ENCODE measurements around the gene AGMO. TPM values are rescaled to one million over a fixed set of nuclear protein-coding genes. Genes with fewer than 3 reads are reported as not detected.

The AGMO gene
- total and polyA plus RNA-seq, 12 donors: 0.12 to 0.70 (median 0.40) TPM

- Histone ChIP-seq H3K4me3 (no peak overlapping the region), H3K27me3 (no peaks in the 10 kb centered on the region), H3K9me3 (peaks cover 0 to 11% (median 0%) of the 10 kb centered on the region in 11 donors), H3K4me1 (no peaks in the 10 kb centered on the region), H3K27ac (no peak overlapping the region), H3K36me3 (no peaks in the 10 kb centered on the region)
- ATAC-seq: no peak
- DNase-seq: no peak
- TF ChIP-seq CTCF (IDR thresholded peaks at IDR 0.05): no peak
- intact Hi-C loops (cut with DNase I): no loop called here
- whole genome bisulfite sequencing, 2 donors: 90 to 100% methylated on average over 1 of the region's 1 CpG
These were observed 90.8 kb downstream of the AGMO start for GRCh38 chr7:15470825-15471668.

GRCh38 chr7:15464667-15465121 is 97.1 kb downstream of the AGMO start:
- intact Hi-C loops (cut with DNase I): loop anchor here in 1 of 10 donors (5.0 kb wide), 1 partner anchor 223 kb away; the partner anchor contains the start of gene MEOX2
- H3K9me3 ChIP-seq: no peaks in the 10 kb centered on the region
- DNase-seq (no peak), ATAC-seq (peak in 4 of 8 donors; percentile 33 to 52 (median 36))
- H3K27me3 ChIP-seq: no peaks in the 10 kb centered on the region
- peak overlapping the region in 8 of 10 donors; percentile 4 to 80 (median 66) for H3K27ac ChIP-seq
- no peak for TF ChIP-seq CTCF (IDR thresholded peaks at IDR 0.05)
- 48% methylated on average over 3 of the region's 3 CpGs for WGBS, 2 donors
- no peak overlapping the region for H3K4me3 ChIP-seq
- no peaks in the 10 kb centered on the region for H3K36me3 ChIP-seq
- H3K4me1 ChIP-seq: peaks cover 0 to 44% (median 19%) of the 10 kb centered on the region in 9 donors

- Histone ChIP-seq H3K9me3 (no peaks in the 10 kb centered on the region), H3K27me3 (no peaks in the 10 kb centered on the region), H3K27ac (peak overlapping the region; percentile 4 to 80 (median 58)), H3K4me3 (peak overlapping the region in 1 of 10 donors; percentile 1), H3K4me1 (peaks cover 0 to 47% (median 19%) of the 10 kb centered on the region in 9 donors), H3K36me3 (no peaks in the 10 kb centered on the region)
- ATAC-seq (peak in 7 of 8 donors; percentile 59 to 94 (median 80)), DNase-seq (peak in 1 of 2 donors; percentile 36)
- WGBS, 2 donors: 39 to 53% methylated on average over 6 of the region's 6 CpGs
- intact Hi-C loops (cut with DNase I): loop anchor here in 1 of 10 donors (5.0 kb wide), 1 partner anchor 223 kb away; the partner anchor contains the start of gene MEOX2
- no peak for TF ChIP-seq CTCF (IDR thresholded peaks at IDR 0.05)
These were observed 97.8 kb downstream of the AGMO start for GRCh38 chr7:15463801-15464666.

Data from heart right ventricle (tissue), 16 donors.